ENCODE measurements around the gene CRAMP1.

The CRAMP1 gene

DNA sequence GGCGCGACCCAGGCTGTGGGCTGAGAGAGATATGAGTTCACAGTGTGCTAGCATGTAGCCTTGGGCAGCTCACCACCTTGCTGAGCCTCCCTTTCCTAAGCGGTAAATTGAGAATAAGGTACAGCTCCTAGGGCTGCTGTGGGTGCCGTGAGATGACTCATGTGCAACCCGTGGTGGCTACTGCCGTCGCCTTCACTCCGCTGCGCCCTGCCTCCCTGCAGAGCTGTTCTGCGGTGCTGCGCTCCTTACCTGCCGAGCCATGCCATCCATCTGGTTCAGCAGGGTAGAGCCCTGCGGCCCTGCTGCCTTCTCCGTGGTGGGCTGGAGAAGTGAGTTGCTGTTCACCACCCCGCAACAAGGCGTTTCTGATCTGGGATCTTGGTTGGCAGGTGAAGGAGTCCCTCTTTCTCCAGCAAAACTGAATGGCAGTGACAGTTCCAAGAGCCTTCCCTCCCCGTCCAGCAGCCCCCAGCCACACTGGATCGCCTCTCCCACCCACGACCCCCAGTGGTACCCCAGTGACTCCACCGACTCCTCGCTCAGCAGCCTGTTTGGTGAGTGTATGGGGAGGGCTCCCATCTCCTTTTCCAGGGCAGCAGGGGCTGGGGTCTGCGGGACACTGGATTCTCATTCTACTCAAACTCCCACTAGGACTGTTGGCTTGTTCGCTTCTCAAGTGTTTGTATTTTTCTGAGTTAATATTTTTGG, 56.6 kb downstream of the CRAMP1 start:
- Mint-ChIP-seq H3K9me3 (no peaks in the 10 kb centered on the region), H3K4me3 (no peak overlapping the region), H3K4me1 (no peaks in the 10 kb centered on the region), H3K27me3 (no peaks in the 10 kb centered on the region), H3K36me3 (ENCODE audit: low read depth) (peaks cover 21% of the 10 kb centered on the region), H3K27ac (no peak overlapping the region)
- DNase-seq: no peak
- ATAC-seq: no peak

DNA sequence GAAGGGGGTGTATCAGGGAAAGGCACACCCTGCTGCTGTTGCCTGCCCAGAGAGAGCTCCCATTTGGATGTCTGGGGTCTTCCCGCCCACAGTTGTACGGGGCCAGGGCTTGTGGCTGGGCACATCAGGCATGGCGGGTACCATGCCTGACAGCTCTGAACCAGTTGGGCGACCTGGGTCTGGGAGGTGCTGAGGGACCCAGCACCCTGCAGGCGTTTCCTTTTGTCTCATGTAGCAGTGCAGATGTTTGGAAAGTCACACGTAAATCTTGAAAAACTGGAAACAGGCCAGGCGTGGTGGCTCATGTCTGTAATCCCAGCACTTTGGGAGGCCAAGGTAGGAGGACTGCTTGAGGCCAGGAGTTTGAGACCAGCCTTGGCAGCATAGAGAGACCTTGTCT, 57.5 kb downstream of the CRAMP1 start:
- H3K4me1 Mint-ChIP-seq: no peaks in the 10 kb centered on the region
- DNase-seq (no peak), ATAC-seq (no peak)
- H3K4me3 Mint-ChIP-seq: no peak overlapping the region
- no peaks in the 10 kb centered on the region for H3K9me3 Mint-ChIP-seq
- H3K27ac Mint-ChIP-seq: no peak overlapping the region
- no peaks in the 10 kb centered on the region for H3K27me3 Mint-ChIP-seq
- peaks cover 23% of the 10 kb centered on the region for H3K36me3 Mint-ChIP-seq (ENCODE audit: low read depth)

DNA sequence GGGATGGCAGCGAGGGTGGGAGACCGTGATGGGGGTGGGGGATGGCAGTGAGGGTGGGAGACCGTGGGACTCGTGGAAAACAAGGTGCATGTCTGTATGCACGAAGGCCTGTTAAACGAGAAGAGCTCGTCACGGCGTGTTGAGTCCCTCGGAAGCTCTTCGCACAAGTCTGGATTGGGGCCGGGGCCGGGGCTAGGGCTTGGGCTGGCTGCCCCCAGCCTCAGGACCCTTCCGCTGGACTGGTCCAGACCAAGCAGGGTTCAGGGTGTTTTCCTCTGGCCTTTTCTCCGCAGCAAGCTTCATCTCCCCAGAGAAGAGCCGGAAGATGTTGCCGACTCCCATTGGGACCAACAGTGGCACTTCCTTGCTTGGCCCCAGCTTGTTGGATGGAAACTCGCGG, 58.2 kb downstream of the CRAMP1 start:
- Mint-ChIP-seq H3K4me1 (no peaks in the 10 kb centered on the region), H3K36me3 (ENCODE audit: low read depth) (peaks cover 25% of the 10 kb centered on the region)

DNA sequence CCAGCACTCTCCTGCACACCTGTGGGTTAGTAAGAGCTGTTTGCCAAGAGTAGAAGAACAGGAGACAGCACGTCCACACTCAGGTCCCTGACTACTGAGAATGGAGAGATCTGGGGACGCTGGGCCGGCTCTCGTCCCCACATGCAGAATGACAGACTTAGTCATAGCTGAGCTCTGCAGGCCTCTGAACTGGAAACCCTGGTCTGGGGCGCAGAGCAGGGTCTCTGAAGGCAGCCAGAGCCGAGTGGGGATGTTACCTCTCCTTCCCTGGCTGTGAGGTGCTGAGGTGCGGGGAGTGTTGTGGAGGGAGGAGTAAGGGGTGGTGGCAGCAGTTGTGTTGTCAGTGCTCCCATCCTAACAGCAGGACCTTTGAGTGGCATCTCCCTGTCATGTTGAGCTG, 58.7 kb downstream of the CRAMP1 start:
- Mint-ChIP-seq H3K36me3 (ENCODE audit: low read depth) (peaks cover 25% of the 10 kb centered on the region), H3K27ac (no peak overlapping the region), H3K9me3 (no peaks in the 10 kb centered on the region), H3K4me3 (no peak overlapping the region), H3K4me1 (no peaks in the 10 kb centered on the region), H3K27me3 (no peaks in the 10 kb centered on the region)
- no peak for DNase-seq
- ATAC-seq: no peak

More for the DNA sequence above, 58.2 kb downstream of the CRAMP1 start:
- H3K9me3 Mint-ChIP-seq: no peaks in the 10 kb centered on the region
- no peak for DNase-seq
- no peak overlapping the region for H3K4me3 Mint-ChIP-seq
- no peak overlapping the region for H3K27ac Mint-ChIP-seq
- no peak for ATAC-seq
- H3K27me3 Mint-ChIP-seq: no peaks in the 10 kb centered on the region

DNA sequence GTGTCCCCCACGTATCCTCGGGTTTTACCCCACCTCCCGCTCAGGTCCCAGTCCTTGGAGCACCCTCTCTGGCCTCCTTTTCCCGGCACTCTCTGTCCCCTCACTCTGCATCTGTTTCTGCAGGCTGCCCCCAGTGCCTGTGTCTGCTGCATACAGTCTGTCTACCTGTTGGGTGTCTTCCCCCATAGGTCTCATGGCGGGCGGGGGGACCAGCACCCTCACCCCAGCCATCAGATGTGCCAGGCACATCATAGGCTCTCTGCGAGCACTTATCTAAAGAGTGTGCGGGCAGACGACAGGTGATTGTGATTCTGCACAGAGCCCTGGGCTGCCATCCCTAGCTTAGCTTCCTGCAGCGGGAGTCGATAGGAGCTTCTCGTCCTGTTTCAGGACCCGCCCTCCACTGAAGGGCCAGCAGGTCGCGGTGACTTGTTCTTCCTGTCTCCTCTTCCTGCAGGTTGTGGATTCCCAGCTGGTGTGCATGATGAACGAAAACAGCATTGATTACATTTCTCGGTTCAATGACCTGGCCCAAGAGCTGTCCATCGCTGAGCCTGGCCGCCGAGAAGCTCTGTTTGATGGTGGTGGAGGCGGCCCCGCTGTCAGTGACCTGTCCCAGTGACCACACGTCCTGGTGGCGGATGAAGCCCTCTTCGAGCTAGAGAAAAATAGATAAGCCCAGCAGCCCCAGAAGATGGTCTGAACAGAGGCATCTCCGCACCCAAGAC, 61.4 kb downstream of the CRAMP1 start:
- H3K9me3 Mint-ChIP-seq: no peaks in the 10 kb centered on the region
- ATAC-seq (no peak), DNase-seq (no peak)
- peaks cover 22% of the 10 kb centered on the region for H3K36me3 Mint-ChIP-seq (ENCODE audit: low read depth)
- H3K27me3 Mint-ChIP-seq: no peaks in the 10 kb centered on the region
- H3K4me3 Mint-ChIP-seq: no peak overlapping the region
- no peak overlapping the region for H3K27ac Mint-ChIP-seq
- peaks cover 5% of the 10 kb centered on the region for H3K4me1 Mint-ChIP-seq

DNA sequence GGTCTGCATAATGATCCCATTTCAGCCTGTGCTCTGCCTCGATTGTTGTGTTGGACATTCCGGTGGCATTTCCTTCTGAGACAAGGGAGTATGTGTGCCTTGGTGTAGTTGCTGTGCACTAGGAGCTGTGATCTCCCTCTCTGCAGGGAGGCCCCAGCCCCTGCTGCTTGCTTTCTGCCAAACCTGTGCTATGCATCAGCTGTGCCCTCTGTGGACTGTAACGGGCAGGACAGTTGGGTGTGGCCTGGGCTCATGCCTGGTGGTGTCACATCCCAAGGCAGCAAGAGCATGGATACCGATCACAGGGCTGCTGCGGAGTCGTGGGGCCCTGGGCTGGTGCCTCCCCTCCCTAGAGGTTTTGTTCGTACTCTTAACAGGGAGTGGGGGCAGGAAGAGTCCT, 62.1 kb downstream of the CRAMP1 start:
- H3K4me3 Mint-ChIP-seq: no peak overlapping the region
- no peaks in the 10 kb centered on the region for H3K27me3 Mint-ChIP-seq
- H3K36me3 Mint-ChIP-seq (ENCODE audit: low read depth): peaks cover 26% of the 10 kb centered on the region
- H3K4me1 Mint-ChIP-seq: peaks cover 12% of the 10 kb centered on the region
- H3K27ac Mint-ChIP-seq: no peak overlapping the region
- no peaks in the 10 kb centered on the region for H3K9me3 Mint-ChIP-seq
- DNase-seq (no peak), ATAC-seq (no peak)

DNA sequence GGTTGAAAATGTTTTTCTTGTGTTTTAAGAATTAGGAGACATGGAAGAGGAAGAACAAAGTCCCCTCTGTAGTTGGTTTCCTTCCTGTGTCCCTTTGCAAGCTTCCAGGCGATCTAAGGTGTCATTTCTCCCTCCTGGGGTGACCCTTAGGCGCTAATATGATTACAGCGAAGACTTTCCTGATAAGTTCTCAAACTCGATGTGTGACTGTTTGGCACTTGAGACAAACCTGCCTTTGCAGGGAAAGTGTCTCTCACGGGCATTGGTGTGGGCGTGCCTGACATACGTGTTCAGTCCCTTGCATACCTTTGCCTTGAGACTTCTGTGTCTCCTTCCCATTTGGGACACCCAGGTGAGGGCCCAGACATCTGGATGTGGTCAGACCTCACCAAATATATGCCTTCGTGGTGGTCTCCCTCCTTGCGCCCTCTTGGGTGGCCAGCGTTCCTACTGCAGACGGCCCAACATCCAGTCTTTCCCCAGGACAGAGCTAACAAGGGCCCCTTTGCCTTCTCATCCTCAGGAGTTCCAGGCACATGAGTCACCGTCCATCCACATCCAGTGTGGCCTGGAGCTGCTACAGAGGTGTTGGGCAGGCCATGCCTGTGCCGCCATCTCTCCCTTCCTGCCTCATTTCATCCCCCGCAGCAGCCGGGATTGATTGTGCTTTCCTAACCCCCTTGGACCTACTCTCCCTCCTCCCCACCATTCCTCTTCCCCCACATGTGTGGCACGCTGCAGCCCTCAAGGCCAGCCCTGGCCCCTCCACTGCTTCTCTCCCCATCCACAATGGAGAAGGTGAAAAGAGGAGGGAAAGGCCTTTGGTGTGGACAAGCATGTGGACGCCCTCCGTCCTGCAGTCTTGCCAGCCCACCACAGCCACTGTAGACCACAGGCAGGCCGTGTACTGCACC, 62.8 kb downstream of the CRAMP1 start:
- no peak overlapping the region for H3K4me3 Mint-ChIP-seq
- H3K4me1 Mint-ChIP-seq: peaks cover 17% of the 10 kb centered on the region
- no peak for ATAC-seq
- no peaks in the 10 kb centered on the region for H3K9me3 Mint-ChIP-seq
- H3K27me3 Mint-ChIP-seq: no peaks in the 10 kb centered on the region
- peaks cover 26% of the 10 kb centered on the region for H3K36me3 Mint-ChIP-seq (ENCODE audit: low read depth)
- DNase-seq: no peak
- no peak overlapping the region for H3K27ac Mint-ChIP-seq

DNA sequence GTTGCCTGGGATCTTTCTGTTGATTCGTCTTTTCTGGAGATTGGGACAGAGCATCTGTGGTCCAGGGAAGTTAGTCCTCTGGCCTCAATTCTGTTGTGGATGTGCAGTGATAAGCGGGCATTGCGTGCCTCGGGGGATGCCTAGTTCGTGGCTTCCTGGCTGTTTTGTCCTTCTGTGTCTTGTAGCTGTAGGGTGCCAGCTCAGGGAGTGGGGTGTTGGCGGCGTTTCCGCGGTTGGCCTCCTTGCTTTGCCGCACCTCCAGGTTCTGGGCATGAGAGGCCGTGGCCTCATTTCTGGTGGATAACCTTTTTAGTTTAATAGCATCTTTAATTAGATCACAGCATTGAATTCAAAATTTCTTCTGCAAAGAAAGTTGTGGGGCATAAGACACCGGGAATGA, 64.5 kb downstream of the CRAMP1 start:
- Mint-ChIP-seq H3K4me3 (no peak overlapping the region), H3K27ac (no peak overlapping the region), H3K27me3 (no peaks in the 10 kb centered on the region), H3K9me3 (no peaks in the 10 kb centered on the region), H3K36me3 (ENCODE audit: low read depth) (peaks cover 28% of the 10 kb centered on the region), H3K4me1 (peaks cover 30% of the 10 kb centered on the region)
- no peak for DNase-seq
- ATAC-seq: no peak

DNA sequence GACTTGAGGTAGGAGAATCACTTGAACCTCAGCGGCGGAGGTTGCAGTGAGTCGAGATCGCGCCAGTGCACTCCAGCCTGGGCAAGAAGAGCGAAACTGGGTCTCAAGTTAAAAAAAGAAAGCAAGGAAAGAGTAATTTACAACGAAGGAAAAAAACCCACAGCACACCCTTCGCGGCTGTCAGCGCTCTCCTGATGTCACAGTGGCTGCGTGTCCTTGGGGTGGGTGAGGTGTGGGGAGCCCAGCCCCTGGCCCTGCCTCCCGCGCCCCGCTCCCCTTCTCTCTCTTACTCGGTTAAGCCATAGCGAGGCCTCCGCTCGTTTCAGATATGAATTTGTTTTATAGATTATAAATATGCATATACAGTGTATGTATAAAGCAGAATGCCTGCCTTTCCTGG, 65.2 kb downstream of the CRAMP1 start:
- Mint-ChIP-seq H3K27me3 (no peaks in the 10 kb centered on the region), H3K36me3 (ENCODE audit: low read depth) (peaks cover 23% of the 10 kb centered on the region), H3K9me3 (no peaks in the 10 kb centered on the region), H3K4me3 (peak overlapping the region; percentile 58), H3K4me1 (peaks cover 30% of the 10 kb centered on the region), H3K27ac (peak overlapping the region; percentile 64)
- DNase-seq: no peak
- ATAC-seq: no peak

DNA sequence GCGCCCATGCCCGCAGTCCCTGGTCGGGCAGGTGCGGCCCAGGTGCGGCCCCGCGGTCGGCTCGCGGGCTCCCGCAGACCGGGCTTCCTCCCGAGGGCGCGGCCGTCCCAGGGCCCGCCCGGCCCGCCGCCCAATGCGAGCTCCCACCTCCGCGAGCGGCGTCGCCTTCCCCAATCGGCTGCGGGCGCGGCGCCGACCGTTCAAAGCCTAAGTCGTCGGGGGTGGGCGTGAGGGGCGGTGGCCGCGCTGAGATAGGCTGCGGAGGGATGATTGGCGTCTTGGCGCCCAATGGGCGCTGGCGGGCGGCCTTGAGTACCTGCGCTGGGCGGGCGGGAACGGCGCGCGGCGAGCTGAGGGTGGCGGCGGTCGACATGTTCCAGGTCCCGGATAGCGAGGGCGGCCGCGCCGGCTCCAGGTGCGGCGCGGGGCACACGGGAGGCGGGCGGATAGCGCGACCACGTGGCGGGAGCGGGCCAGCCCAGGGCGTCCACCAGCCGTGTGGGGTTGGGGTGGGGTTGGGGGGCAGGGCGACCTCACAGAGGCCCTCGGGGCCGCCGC, 65.9 kb downstream of the CRAMP1 start, which contains the start of gene JPT2:
Gene JPT2 (plus strand): TSS at position 338 of the 558 bp plus-strand sequence. CDS start 34 bp downstream, at position 372.
- peaks cover 30% of the 10 kb centered on the region for H3K4me1 Mint-ChIP-seq
- ATAC-seq: peak; percentile 99

DNA sequence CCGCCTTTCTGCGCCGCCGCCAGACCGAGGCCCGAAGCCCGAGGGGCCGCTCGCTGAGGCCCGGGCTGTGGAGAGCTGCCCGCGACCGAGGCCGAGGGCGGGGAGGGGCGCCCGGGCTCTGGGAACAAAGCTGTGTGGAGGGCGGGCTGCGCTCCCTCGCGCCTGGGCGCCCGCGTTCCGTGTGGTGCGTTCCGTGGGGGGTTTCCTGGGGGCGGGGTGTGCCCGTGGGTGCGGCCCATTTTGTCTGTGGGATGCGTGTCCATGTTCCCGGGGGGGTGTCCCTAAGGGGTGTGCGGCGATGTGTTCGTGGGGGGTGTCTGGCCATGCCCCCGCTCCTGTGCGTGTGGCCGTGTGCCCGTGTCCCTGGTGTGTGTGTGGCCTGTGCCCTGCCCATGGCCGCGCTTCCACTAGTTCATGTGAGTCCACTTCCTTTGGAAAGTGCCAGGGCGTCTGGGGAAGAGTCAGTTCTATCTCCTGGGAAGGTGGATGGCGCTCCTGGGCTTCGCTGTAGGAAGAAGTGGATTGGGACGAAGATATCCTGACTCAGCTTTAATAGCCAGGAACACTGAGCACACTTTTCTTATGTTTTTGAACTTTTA, 66.4 kb downstream of the CRAMP1 start:
- Mint-ChIP-seq H3K4me3 (peak overlapping the region; percentile 95), H3K27me3 (no peaks in the 10 kb centered on the region), H3K27ac (peak overlapping the region; percentile 91), H3K36me3 (ENCODE audit: low read depth) (peaks cover 20% of the 10 kb centered on the region), H3K9me3 (no peaks in the 10 kb centered on the region), H3K4me1 (peaks cover 30% of the 10 kb centered on the region)
- ATAC-seq: peak; percentile 7
- peak; percentile 42 for DNase-seq

More for the DNA sequence above, 65.9 kb downstream of the CRAMP1 start, which contains the start of gene JPT2:
- Mint-ChIP-seq H3K36me3 (ENCODE audit: low read depth) (peaks cover 20% of the 10 kb centered on the region), H3K4me3 (peak within 1 kb of the TSS; percentile 95), H3K9me3 (no peaks in the 10 kb centered on the region), H3K27ac (peak within 1 kb of the TSS; percentile 91), H3K27me3 (no peaks in the 10 kb centered on the region)
- peak; percentile 97 for DNase-seq

DNA sequence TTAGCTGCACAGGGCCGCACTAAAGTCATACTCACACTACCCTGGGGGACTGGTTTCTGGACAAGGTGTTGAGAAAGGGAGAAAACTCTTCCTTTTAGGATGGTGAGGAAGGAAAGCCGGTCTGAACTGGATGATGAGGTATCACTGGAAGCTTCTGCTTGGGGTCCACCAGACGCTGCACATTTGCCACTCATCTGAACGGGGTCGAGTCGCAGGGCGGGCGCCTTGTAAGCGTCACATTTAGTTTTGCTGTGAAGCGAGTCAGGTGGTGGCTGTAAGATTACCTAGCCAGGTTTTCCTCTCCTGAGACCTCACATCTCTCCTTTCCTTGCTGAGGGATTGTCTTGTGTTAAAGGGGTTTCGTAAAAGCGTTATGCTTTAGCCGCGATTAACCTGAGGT, 68.2 kb downstream of the CRAMP1 start:
- H3K4me3 Mint-ChIP-seq: peak overlapping the region; percentile 95
- H3K36me3 Mint-ChIP-seq (ENCODE audit: low read depth): peaks cover 15% of the 10 kb centered on the region
- H3K9me3 Mint-ChIP-seq: no peaks in the 10 kb centered on the region
- DNase-seq (no peak), ATAC-seq (no peak)
- no peaks in the 10 kb centered on the region for H3K27me3 Mint-ChIP-seq
- H3K27ac Mint-ChIP-seq: no peak overlapping the region
- H3K4me1 Mint-ChIP-seq: peaks cover 30% of the 10 kb centered on the region

DNA sequence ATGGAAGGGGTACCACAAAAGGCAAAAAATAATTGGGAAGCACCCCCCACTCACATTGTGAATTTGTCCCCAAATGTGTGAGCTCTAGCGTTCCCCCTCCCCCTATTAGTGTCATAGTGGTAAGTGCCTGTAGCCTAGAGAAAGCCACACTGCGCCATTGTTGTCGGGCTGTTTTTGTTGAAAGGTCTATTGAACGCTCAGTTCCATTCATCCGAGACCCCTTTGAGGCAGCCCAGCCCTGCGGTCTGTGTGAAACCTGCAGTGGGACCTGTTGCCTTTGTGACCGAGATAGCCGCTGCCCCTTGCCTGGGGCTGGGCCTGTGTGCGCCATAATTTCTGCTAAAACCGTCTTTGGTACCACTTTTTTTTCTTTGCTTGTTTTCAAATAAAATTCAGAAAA, 68.9 kb downstream of the CRAMP1 start:
- Mint-ChIP-seq H3K27me3 (no peaks in the 10 kb centered on the region), H3K27ac (no peak overlapping the region), H3K4me1 (peaks cover 30% of the 10 kb centered on the region), H3K36me3 (ENCODE audit: low read depth) (peaks cover 19% of the 10 kb centered on the region), H3K4me3 (no peak overlapping the region), H3K9me3 (no peaks in the 10 kb centered on the region)
- DNase-seq (no peak), ATAC-seq (no peak)
